Mononuclear cell (primary cell): ENCODE results near the gene BTLA. TPM values are rescaled to one million over a fixed set of nuclear protein-coding genes. Genes with fewer than 3 reads are reported as not detected.
A peak's percentile ranks its signal among the peaks of the same experiment; 100 is the strongest.
"Not testable (repeated sequence)": the region's sequence is repeated elsewhere in the genome, so short reads cannot be mapped to it uniquely, and the experiment has no call there.

Source experiments
- H3K27me3 ChIP-seq: 2 replicates; pipeline ENCODE4 v1.6.0; 2011; ENCODE audit warnings: low read length, control low read depth; ENCODE audit not compliant: insufficient read depth
- H3K4me1 ChIP-seq: 2 replicates; pipeline ENCODE4 v1.5.1; 2011; ENCODE audit warnings: mild to moderate bottlenecking, low read length, control low read depth; ENCODE audit not compliant: insufficient read depth
- H3K4me3 ChIP-seq: 2 replicates; pipeline ENCODE4 v1.5.1; 2011; ENCODE audit warnings: mild to moderate bottlenecking, low read length, moderate library complexity
- H3K9me3 ChIP-seq: 2 replicates; pipeline ENCODE4 v1.5.1; 2011; ENCODE audit warnings: low read depth, mild to moderate bottlenecking, control low read depth, low read length
- total RNA-seq: library from RNA; depleted of rRNA; stranded (reverse); fragments of >200 nt; gene quantifications from one replicate; pipeline ENCODE4 v1.2.3, GENCODE V29; 2012

Gene BTLA
- total RNA-seq, 1 donor, result 18.1 TPM

GRCh38 chr3:112503304-112503972 is 4.2 kb upstream of the BTLA start:
- no peaks in the 10 kb centered on the region for H3K27me3 ChIP-seq
- no peaks in the 10 kb centered on the region for H3K9me3 ChIP-seq
- H3K4me3 ChIP-seq, result no peak overlapping the region
- H3K4me1 ChIP-seq, result peaks cover 26% of the 10 kb centered on the region

DNA sequence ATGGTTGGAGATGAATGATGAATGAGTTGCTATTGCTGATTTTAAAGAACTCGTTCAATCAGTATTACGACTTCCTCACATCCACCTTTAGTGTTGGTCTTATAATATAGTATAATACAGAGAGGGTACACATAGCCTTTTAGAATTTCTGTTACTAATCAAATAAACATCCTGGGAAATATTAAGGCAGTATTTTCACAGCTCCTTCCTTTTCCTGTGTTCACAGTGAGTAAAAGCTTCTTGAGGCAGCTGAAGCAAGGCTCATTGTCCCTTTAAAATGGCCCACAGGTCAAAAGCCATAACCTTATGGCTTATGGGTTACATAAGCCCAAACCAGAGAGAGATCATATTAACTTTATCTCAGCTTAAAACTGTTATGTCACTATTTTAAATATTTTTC is 1.3 kb upstream of the BTLA start:
- Histone ChIP-seq H3K4me3 (no peak overlapping the region), H3K4me1 (peaks cover 12% of the 10 kb centered on the region), H3K9me3 (no peaks in the 10 kb centered on the region), H3K27me3 (no peaks in the 10 kb centered on the region)

GRCh38 chr3:112497897-112498548 is 1.2 kb downstream of the BTLA start:
- no peaks in the 10 kb centered on the region for H3K9me3 ChIP-seq
- H3K27me3 ChIP-seq, result no peaks in the 10 kb centered on the region
- peaks cover 18% of the 10 kb centered on the region for H3K4me1 ChIP-seq
- H3K4me3 ChIP-seq, result peak overlapping the region; percentile 56

GRCh38 chr3:112496366-112497067 is 2.8 kb downstream of the BTLA start:
- H3K4me1 ChIP-seq, result peaks cover 18% of the 10 kb centered on the region
- peak overlapping the region; percentile 56 for H3K4me3 ChIP-seq
- H3K27me3 ChIP-seq, result no peaks in the 10 kb centered on the region
- H3K9me3 ChIP-seq, result no peaks in the 10 kb centered on the region

GRCh38 chr3:112494448-112494767 is 4.9 kb downstream of the BTLA start:
- not testable (repeated sequence) for H3K27me3 ChIP-seq, H3K9me3 ChIP-seq, H3K4me3 ChIP-seq
- H3K4me1 ChIP-seq, result peaks cover 21% of the 10 kb centered on the region

- no peaks in the 10 kb centered on the region for H3K9me3 ChIP-seq
- H3K4me1 ChIP-seq, result peaks cover 15% of the 10 kb centered on the region
- H3K27me3 ChIP-seq, result no peaks in the 10 kb centered on the region
- no peak overlapping the region for H3K4me3 ChIP-seq
These were observed 7.1 kb downstream of the BTLA start for GRCh38 chr3:112492124-112492523.

- H3K4me1 ChIP-seq, result peaks cover 15% of the 10 kb centered on the region
- H3K9me3 ChIP-seq, result no peaks in the 10 kb centered on the region
- H3K4me3 ChIP-seq, result no peak overlapping the region
- no peaks in the 10 kb centered on the region for H3K27me3 ChIP-seq
These were observed 7.9 kb downstream of the BTLA start for GRCh38 chr3:112491373-112491772.

DNA sequence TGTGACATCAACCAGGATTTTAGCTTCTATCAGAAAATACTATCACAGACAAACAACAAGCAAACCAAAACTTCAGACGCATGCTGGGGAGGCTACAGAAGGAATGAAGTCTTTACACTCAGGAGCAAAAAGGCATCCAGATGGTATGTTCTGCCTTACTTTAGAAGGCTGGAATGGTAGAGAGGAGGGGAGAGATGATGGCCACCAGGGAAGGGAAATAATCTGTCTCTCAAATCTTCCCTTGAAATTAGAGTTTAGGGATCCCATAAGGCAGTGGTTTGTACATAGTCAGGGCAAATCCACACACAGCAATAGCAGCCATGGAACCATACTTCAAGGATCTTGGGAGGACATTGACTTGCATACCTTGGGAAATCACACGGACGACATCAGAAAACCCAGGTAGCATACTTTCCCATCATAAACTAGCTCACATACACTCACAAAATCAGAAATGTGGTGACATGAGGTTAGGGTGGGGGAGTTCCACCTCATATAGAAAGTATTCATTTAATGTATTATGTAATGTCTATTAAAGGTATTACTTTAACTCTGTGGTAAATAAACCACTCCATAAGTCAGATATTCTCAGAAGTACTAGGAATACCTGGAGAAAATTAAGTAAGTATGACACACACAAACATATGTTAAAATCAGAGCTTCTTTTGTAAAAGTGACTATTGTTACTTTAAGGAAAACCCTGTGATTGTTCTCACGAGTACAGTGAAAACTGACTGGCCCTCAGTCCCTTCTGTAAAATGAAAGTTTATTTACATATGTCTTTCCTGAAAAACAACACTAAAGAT is 9.4 kb downstream of the BTLA start:
- Histone ChIP-seq H3K4me1 (peaks cover 10% of the 10 kb centered on the region), H3K9me3 (no peaks in the 10 kb centered on the region), H3K27me3 (no peaks in the 10 kb centered on the region), H3K4me3 (no peak overlapping the region)

- Histone ChIP-seq H3K9me3 (no peaks in the 10 kb centered on the region), H3K4me3 (no peak overlapping the region), H3K4me1 (peaks cover 10% of the 10 kb centered on the region), H3K27me3 (no peaks in the 10 kb centered on the region)
These were observed 12.3 kb downstream of the BTLA start for GRCh38 chr3:112486811-112487505.

- Histone ChIP-seq H3K9me3 (no peaks in the 10 kb centered on the region), H3K27me3 (no peaks in the 10 kb centered on the region), H3K4me1 (peaks cover 13% of the 10 kb centered on the region), H3K4me3 (no peak overlapping the region)
These were observed 14.9 kb downstream of the BTLA start for GRCh38 chr3:112484352-112484751.

DNA sequence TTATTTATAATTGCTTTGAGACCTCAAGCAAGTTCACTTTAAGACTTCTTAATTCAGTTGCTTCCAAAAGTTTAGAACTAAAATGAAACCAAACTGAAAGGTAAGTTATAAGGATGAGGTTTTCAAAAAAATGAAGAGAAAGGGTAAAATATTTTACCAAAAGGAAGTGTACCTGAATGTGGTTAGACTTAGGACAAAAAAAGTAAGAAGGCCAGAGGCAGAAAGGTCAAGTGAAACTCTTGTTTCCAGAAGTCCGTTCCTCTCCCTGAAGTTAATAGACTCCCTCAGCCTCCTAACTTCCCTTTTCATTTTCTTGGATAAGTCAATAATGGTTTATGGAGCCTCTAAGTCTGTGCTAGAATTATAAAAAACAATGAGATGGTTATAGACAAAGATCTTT is 16.6 kb downstream of the BTLA start:
- Histone ChIP-seq H3K4me3 (no peak overlapping the region), H3K9me3 (no peaks in the 10 kb centered on the region), H3K27me3 (no peaks in the 10 kb centered on the region), H3K4me1 (peaks cover 13% of the 10 kb centered on the region)

- H3K9me3 ChIP-seq, result no peaks in the 10 kb centered on the region
- no peak overlapping the region for H3K4me3 ChIP-seq
- no peaks in the 10 kb centered on the region for H3K27me3 ChIP-seq
- peaks cover 18% of the 10 kb centered on the region for H3K4me1 ChIP-seq
These were observed 18.0 kb downstream of the BTLA start for GRCh38 chr3:112481302-112481721.

DNA sequence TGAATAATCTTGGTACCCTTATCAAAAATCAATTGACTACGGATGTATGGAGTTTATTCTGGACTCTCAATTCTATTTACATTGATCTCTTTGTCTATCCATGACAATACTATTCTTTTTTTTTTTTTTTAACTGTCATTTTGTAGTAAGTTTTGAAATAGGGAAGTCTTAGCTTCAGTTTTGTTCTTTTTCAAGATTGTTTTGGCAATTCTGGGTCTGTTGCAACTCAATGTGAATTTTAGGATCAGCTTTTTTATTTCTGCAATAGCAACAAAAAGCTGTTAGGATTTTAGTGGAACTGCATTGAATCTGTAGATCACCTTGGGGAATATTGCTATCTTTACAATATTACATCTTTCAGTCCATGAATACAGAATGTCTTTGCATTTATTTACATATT is 21.4 kb downstream of the BTLA start:
- Histone ChIP-seq H3K4me1 (peaks cover 45% of the 10 kb centered on the region), H3K4me3 (no peak overlapping the region), H3K27me3 (no peaks in the 10 kb centered on the region), H3K9me3 (no peaks in the 10 kb centered on the region)

- Histone ChIP-seq H3K9me3 (no peaks in the 10 kb centered on the region), H3K27me3 (no peaks in the 10 kb centered on the region), H3K4me1 (peaks cover 54% of the 10 kb centered on the region)
These were observed 22.9 kb downstream of the BTLA start for GRCh38 chr3:112476346-112476745.

More at GRCh38 chr3:112476346-112476745, 22.9 kb downstream of the BTLA start:
- H3K4me3 ChIP-seq, result no peak overlapping the region
